ENCODE results near the gene NCAM1. TPM values are rescaled to one million over a fixed set of nuclear protein-coding genes. Genes with fewer than 3 reads are reported as not detected.
A peak's percentile ranks its signal among the peaks of the same experiment; 100 is the strongest.

NCAM1 gene
- total and polyA plus RNA-seq, 2 of the 13 experiments (the other 11 are each of a cell fraction or from before 2014, with no cell fraction given) = 0.05 TPM; not detected in 1

- TF ChIP-seq, protein P1, sequence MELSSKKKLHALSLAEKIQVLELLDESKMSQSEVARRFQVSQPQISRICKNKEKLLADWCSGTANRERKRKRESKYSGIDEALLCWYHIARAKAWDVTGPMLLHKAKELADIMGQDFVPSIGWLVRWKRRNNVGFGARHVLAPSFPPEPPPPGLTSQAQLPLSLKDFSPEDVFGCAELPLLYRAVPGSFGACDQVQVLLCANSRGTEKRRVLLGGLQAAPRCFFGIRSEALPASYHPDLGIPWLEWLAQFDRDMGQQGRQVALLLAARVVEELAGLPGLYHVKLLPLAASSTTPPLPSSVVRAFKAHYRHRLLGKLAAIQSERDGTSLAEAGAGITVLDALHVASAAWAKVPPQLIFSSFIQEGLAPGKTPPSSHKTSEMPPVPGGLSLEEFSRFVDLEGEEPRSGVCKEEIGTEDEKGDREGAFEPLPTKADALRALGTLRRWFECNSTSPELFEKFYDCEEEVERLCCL (CRISPR knock-in tag; IDR thresholded peaks at IDR 0.05; ENCODE audit: borderline replicate concordance) = no peak
- peak; percentile 64; the same call in 1 of the 2 replicates for TF ChIP-seq NR2F2 (IDR thresholded peaks at IDR 0.05; ENCODE audit: borderline replicate concordance, low read depth)
- TF ChIP-seq PCBP2 (optimal IDR thresholded peaks at IDR 0.05; ENCODE audit: low read depth, low read length, poor library complexity, severe bottlenecking) = no peak
- TF ChIP-seq, protein P2, sequence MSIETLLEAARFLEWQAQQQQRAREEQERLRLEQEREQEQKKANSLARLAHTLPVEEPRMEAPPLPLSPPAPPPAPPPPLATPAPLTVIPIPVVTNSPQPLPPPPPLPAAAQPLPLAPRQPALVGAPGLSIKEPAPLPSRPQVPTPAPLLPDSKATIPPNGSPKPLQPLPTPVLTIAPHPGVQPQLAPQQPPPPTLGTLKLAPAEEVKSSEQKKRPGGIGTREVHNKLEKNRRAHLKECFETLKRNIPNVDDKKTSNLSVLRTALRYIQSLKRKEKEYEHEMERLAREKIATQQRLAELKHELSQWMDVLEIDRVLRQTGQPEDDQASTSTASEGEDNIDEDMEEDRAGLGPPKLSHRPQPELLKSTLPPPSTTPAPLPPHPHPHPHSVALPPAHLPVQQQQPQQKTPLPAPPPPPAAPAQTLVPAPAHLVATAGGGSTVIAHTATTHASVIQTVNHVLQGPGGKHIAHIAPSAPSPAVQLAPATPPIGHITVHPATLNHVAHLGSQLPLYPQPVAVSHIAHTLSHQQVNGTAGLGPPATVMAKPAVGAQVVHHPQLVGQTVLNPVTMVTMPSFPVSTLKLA (IDR thresholded peaks at IDR 0.05) = no peak
- TF ChIP-seq TSC22D2 (CRISPR knock-in tag; IDR thresholded peaks at IDR 0.05; ENCODE audit: borderline replicate concordance) = no peak
- TF ChIP-seq DDIT3 (CRISPR knock-in tag; IDR thresholded peaks at IDR 0.05) = no peak
- TF ChIP-seq ZBTB10 (CRISPR knock-in tag; IDR thresholded peaks at IDR 0.05; ENCODE audit: borderline replicate concordance) = no peak
- TF ChIP-seq POLR2AphosphoS2 (IDR thresholded peaks at IDR 0.05; ENCODE audit: low read depth, low read length) = no peak
- TF ChIP-seq SRSF9 (IDR thresholded peaks at IDR 0.05; ENCODE audit: borderline replicate concordance, insufficient read depth, low read depth, low read length, poor library complexity, severe bottlenecking) = no peak
- no peak for TF ChIP-seq HNRNPK (IDR thresholded peaks at IDR 0.05; ENCODE audit: low read depth, low read length, poor library complexity, severe bottlenecking)
- peak; percentile 22; the same call in 1 of the 2 replicates for TF ChIP-seq BCL6 (CRISPR knock-in tag; IDR thresholded peaks at IDR 0.05)
- TF ChIP-seq SNAI1 (CRISPR knock-in tag; IDR thresholded peaks at IDR 0.05; ENCODE audit: borderline replicate concordance) = no peak
- TF ChIP-seq NFATC3 (CRISPR knock-in tag; IDR thresholded peaks at IDR 0.05) = no peak
- no peak for TF ChIP-seq PHF21A (CRISPR knock-in tag; IDR thresholded peaks at IDR 0.05)
- no peak for TF ChIP-seq CEBPG (CRISPR knock-in tag; IDR thresholded peaks at IDR 0.05)
- TF ChIP-seq MAX (IDR thresholded peaks at IDR 0.05) = no peak
- TF ChIP-seq ARNTL (CRISPR knock-in tag; IDR thresholded peaks at IDR 0.05) = no peak
- no peak for TF ChIP-seq CBFB (CRISPR knock-in tag; IDR thresholded peaks at IDR 0.05)
- no peak for TF ChIP-seq ZNF670 (CRISPR knock-in tag; IDR thresholded peaks at IDR 0.05; ENCODE audit: borderline replicate concordance)
- TF ChIP-seq ZNF234 (CRISPR knock-in tag; conservative IDR thresholded peaks at IDR 0.05) = no peak
- no peak for TF ChIP-seq ZNF331 (CRISPR knock-in tag; IDR thresholded peaks at IDR 0.05)
- 0 out of 2 replicates have a peak, but pooled peaks have one; percentile 15 for TF ChIP-seq FOSL2 (CRISPR knock-in tag; IDR thresholded peaks at IDR 0.05)
- no peak for TF ChIP-seq MTF1 (CRISPR knock-in tag; IDR thresholded peaks at IDR 0.05)
- no peak for TF ChIP-seq ZNF510 (CRISPR knock-in tag; IDR thresholded peaks at IDR 0.05; ENCODE audit: low read depth)
- no peak for TF ChIP-seq SNRNP70 (IDR thresholded peaks at IDR 0.05; ENCODE audit: low read depth, low read length)
- no peak for TF ChIP-seq GABPB1 (CRISPR knock-in tag; IDR thresholded peaks at IDR 0.05)
Measured at GRCh38 chr11:113288286-113288863, 327.2 kb downstream of the NCAM1 start (continued).
